Esophagus muscularis mucosa (tissue), 3 donors: ENCODE results near the gene BACE2.

Source experiments
- CTCF ChIP-seq, 3 experiments: fragments of 200-600 bp in 2 of 3; fragments of 450-650 bp in 1 of 3; sonication (generic) in 2 of 3; IDR thresholded peaks; one replicate each; pipeline ENCODE4 v1.5.1; 2017 to 2019; ENCODE audit warnings: antibody characterized with exemption in 3 of 3, mild to moderate bottlenecking in 2 of 3, moderate library complexity in 1 of 3
- POLR2A ChIP-seq: fragments of 450-650 bp; IDR thresholded peaks from one replicate; pipeline ENCODE4 v1.6.1; 2017; ENCODE audit warnings: antibody characterized with exemption, moderate library complexity, mild to moderate bottlenecking, low read depth
- POLR2AphosphoS5 ChIP-seq, 2 donors: sonication (generic); formaldehyde crosslinking; IDR thresholded peaks; one replicate each; pipeline ENCODE4 v1.6.1; 2017; ENCODE audit warnings: antibody characterized with exemption in 2 of 2

GRCh38 chr21:41228006-41228370 lies 60.0 kb downstream of the BACE2 start:
- TF ChIP-seq POLR2AphosphoS5 (IDR thresholded peaks at IDR 0.05) (no peak), CTCF (IDR thresholded peaks at IDR 0.05) (no peak), POLR2A (no peak)
